CD1c-positive myeloid dendritic cell (primary cell): ENCODE data around the gene GPT2.

Source experiments
- DNase-seq: peaks from one replicate; pipeline ENCODE4 v3.0.0-alpha.2; 2016; ENCODE audit errors: extremely low spot score

Gene GPT2, protein sequence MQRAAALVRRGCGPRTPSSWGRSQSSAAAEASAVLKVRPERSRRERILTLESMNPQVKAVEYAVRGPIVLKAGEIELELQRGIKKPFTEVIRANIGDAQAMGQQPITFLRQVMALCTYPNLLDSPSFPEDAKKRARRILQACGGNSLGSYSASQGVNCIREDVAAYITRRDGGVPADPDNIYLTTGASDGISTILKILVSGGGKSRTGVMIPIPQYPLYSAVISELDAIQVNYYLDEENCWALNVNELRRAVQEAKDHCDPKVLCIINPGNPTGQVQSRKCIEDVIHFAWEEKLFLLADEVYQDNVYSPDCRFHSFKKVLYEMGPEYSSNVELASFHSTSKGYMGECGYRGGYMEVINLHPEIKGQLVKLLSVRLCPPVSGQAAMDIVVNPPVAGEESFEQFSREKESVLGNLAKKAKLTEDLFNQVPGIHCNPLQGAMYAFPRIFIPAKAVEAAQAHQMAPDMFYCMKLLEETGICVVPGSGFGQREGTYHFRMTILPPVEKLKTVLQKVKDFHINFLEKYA

GRCh38 chr16:46883690-46884512, at the start of gene GPT2:
Gene GPT2, plus strand, starts transcription at chr16:46884362. Its CDS starts 354 bp downstream, at chr16:46884716.
- DNase-seq = peak; percentile 93

- peak; percentile 41 for DNase-seq
These were observed 47.3 kb upstream of the GPT2 start for GRCh38 chr16:46836534-46837530.

GRCh38 chr16:46839986-46840443, 44.1 kb upstream of the GPT2 start:
- DNase-seq = no peak

DNA sequence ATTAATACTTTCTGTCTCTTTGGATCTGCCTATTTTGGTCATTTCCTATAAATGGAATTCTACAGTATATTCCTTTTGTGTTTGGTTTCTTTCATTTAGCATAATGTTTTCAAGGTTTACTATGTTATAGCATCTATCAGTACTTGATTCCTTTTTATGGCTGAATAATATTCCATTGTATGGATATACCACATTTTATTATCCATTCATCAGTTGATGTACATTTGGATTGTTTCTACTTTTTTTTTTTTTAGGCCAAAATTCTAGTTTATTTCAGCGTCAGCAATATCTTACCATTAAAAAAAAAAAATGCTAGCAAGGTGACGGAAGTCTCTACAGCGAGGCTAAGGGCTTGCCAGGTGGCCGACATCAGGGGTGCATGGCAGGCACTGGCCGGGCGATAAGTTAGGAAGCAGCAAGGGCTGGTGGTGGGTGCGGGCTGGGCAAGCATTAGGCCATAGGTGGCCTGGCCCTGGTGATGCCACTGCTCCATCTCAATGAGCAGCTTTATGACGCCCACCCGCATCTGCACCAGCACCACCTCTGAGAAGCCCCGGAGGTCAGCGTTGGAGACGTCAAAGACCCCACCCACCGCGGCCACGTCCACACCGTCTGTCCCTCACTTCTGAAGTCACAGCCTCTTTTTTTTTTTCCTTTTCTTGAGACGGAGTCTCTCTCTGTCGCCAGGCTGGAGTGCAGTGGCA, 41.8 kb upstream of the GPT2 start:
- no peak for DNase-seq

DNA sequence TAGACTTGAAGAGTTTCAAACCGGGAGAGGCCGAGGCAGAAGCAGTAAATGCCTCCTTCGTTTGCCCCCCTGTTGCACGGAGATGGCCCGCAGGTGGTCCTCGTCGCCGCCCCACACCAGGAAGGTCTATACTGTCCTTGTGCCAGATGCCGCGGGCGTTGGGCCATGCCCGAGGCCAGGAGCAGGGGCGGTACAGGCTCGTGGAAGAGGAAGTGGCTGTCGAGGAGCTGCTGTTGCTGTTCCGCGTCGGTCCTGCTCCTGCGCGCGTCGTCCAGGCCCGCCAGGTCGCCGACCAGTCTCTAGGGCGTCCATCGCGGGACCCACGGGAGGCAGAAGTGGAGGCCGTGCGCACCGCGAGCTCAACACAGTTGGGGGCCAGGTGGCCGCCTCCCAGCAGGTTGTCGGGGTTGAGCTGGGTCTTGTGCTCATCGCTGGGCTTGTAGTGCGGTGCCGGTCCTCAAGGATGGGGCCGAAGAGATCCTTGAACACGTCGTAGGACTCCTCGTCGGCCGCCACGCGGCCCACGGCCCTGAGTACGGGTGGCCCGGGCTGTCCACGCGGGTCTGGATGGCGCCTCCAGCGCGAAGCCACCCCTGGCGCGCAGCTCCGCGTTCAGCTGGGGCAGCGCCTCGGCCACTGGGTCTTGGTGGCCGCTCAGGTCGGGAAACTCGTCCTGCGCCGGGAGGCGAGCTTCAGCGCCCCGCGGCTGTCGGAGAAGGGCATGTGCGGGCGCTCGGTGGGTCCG, 40.1 kb upstream of the GPT2 start:
- DNase-seq = peak; percentile 37

- DNase-seq = no peak
These were observed 39.4 kb upstream of the GPT2 start for GRCh38 chr16:46844771-46845170.

DNA sequence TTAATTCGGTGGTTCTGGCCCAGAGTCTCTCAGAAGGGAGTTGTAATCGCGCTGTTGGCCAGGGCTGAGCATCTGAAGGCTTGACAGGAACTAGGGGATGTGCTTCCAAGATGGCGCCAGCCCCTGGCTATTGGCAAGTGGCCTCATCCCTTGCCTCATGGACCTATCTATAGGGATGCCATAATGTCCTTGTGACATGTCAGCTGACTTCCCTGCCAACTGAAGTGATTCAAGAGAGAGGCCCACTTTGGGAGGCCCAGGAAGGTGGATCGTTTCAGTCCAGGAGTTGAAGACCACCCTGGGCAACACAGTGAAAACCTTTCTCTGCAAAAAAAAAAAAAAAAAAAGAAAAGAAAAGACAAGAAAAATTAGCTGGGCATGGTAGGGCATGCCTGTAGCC, 38.2 kb upstream of the GPT2 start:
- DNase-seq = no peak

- DNase-seq = no peak
These were observed 35.1 kb upstream of the GPT2 start for GRCh38 chr16:46848768-46849764.

GRCh38 chr16:46850619-46851555, 33.3 kb upstream of the GPT2 start:
- no peak for DNase-seq

DNA sequence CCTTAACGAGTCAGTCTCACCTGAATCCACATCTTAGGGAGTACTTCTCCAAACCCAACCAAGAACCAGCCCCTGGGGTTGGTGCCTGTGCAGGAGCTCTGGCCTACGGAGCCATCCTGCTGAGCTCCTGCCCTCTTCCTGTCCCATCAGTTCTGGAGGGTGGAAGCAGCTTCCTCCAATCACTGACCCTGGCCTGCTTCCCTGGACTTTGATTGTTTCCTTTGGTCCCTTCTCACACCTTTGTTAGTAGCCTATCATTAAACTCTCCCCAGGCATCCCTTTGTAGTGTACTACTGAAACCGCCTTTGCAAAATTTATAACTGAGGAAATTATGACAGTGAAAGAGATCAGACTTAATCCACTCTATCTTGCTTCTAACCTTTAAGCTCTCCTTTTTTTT, 32.0 kb upstream of the GPT2 start:
- DNase-seq = no peak

DNA sequence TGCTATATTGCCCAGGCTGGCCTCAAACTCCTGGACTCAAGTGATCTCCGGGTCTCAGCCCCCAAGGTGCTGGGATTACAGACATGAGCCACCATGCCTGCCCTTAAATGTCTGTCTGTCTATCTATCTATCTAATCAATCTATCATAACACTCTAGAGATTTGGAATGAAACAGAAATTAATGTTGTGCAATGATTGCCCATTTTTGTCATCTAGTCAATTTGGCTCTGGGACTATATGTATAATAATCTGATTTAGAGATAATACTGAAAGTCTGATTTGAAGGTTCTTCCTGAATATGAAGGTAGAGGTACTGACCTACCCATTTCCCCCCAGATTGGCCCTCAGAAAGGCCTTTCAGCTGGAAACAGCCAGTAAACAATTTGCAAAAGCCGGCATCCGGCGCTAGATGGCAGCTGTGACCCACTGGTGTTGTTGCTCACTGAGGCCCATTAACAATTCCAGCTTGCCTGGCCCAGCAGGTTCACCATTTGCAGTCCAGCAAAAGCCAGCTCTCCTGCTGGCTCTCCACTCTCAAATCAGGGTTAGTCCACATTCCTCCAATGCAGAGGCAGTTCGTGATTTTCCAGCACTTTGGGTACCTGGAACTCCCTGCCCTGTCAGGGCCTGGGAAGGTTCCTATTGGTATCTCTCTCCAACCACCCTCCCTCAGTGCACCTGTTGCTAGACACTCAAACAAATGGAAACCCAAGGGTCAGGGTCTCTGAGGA, 30.3 kb upstream of the GPT2 start:
- DNase-seq = peak; percentile 74

- no peak for DNase-seq
These were observed 29.3 kb upstream of the GPT2 start for GRCh38 chr16:46854846-46855245.

- no peak for DNase-seq
These were observed 28.8 kb upstream of the GPT2 start for GRCh38 chr16:46855389-46855788.

- DNase-seq = peak; percentile 26
These were observed 26.7 kb upstream of the GPT2 start for GRCh38 chr16:46857368-46857945.

DNA sequence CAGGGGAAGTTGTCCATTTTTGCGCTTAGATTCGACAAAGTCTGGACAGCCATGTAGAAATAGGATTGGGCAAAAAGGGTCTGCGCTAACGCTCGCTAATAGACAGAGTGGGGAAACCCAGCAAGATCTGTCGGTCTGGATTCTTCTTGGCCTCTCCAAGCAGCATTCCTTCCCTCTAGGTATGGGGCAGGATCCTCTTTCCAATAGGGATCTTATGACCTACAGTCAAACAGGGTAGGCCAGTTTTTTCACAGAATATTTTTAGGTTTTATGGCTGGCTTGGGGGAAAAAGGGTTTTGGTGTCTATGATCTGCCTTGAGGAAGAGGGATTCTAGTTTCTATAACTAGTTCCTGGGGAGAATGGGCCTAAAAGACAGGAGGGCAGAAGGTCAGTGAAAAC, 26.0 kb upstream of the GPT2 start:
- no peak for DNase-seq

GRCh38 chr16:46859719-46860152, 24.4 kb upstream of the GPT2 start:
- peak; percentile 68 for DNase-seq
